Gastrocnemius medialis (tissue), 4 donors: ENCODE data around the gene MAPK1. TPM values are rescaled to one million over a fixed set of nuclear protein-coding genes. Genes with fewer than 3 reads are reported as not detected.
A peak's percentile ranks its signal among the peaks of the same experiment; 100 is the strongest.

Experiments
- ATAC-seq, 2 donors: fragments of 150-250 bp; one replicate each; pipeline ENCODE4 v1.9.1; 2016
- DNase-seq, 2 donors: peaks; one replicate each; pipeline ENCODE4 v3.0.0-alpha.2; 2019
- H3K27ac ChIP-seq, 4 donors: fragments of 200-600 bp; sonication (generic); 1 replicate in 1 of 4; 2 replicates in 3 of 4; pipeline ENCODE4 v1.5.1; 2016 to 2018; ENCODE audit warnings: mild to moderate bottlenecking in 2 of 4, moderate library complexity in 1 of 4
- H3K27me3 ChIP-seq, 3 donors: fragments of 200-600 bp; sonication (generic) in 2 of 3; 1 replicate in 1 of 3; 2 replicates in 2 of 3; pipeline versions ENCODE4 v1.5.1 to v1.6.0; 2016 to 2019; ENCODE audit warnings: mild to moderate bottlenecking in 1 of 3, moderate library complexity in 1 of 3
- H3K36me3 ChIP-seq, 2 donors: fragments of 200-600 bp; sonication (generic) in 1 of 2; one replicate each; pipeline ENCODE4 v1.5.1; 2017 to 2018
- H3K4me1 ChIP-seq, 2 donors: fragments of 200-600 bp; sonication (generic) in 1 of 2; one replicate each; pipeline ENCODE4 v1.5.1; 2016 to 2017; ENCODE audit warnings: mild to moderate bottlenecking in 2 of 2
- H3K4me3 ChIP-seq, 4 donors: fragments of 200-600 bp; sonication (generic) in 3 of 4; 1 replicate in 1 of 4; 2 replicates in 3 of 4; pipeline ENCODE4 v1.5.1; 2016 to 2019; ENCODE audit warnings: mild to moderate bottlenecking in 2 of 4
- H3K9me3 ChIP-seq, 3 donors: fragments of 200-600 bp; sonication (generic) in 2 of 3; 1 replicate in 1 of 3; 2 replicates in 2 of 3; pipeline ENCODE4 v1.5.1; 2016 to 2019
- CTCF ChIP-seq, 5 experiments: fragments of 450-650 bp in 3 of 5; fragments of 200-600 bp in 2 of 5; sonication (generic) in 2 of 5; IDR thresholded peaks in 4 of 5; conservative IDR thresholded peaks in 1 of 5; 1 replicate in 4 of 5; 2 replicates in 1 of 5; pipeline ENCODE4 v1.5.1; 2016 to 2019; ENCODE audit warnings: antibody characterized with exemption in 5 of 5, mild to moderate bottlenecking in 3 of 5, moderate library complexity in 3 of 5
- POLR2A ChIP-seq, 2 donors: fragments of 450-650 bp; IDR thresholded peaks; one replicate each; pipeline ENCODE4 v1.6.1; 2017; ENCODE audit warnings: antibody characterized with exemption in 2 of 2, mild to moderate bottlenecking in 2 of 2, moderate library complexity in 2 of 2
- in situ Hi-C, 4 donors: fragments of 200-750 bp; cut with MboI; loops; one replicate each; pipeline versions ENCODE4 v1.15.0 to v1.8.0; 2017; ENCODE audit warnings: low sequenced_read_pairs in 4 of 4
- intact Hi-C: fragments of 100-400 bp; cut with DNase I; formaldehyde crosslinking; loops from one replicate; pipeline ENCODE4 v1.15.1; 2023; ENCODE audit warnings: low total_unique reads
- total RNA-seq, 4 donors: library from RNA; depleted of rRNA; stranded (reverse); fragments of >200 nt; gene quantifications; one replicate each; pipeline versions ENCODE4 v1.1.0 to v1.2.3, GENCODE V29; 2016

Gene MAPK1
- total RNA-seq, 4 donors from 2014 or later: 39.8 to 79.5 (median 57.2) TPM

- ATAC-seq: peak; percentile 72 to 74
Observed at GRCh38 chr22:21714059-21714770, 153.2 kb downstream of the MAPK1 start.

GRCh38 chr22:21713428-21714058, 153.9 kb downstream of the MAPK1 start:
- peak; percentile 3 to 7 for ATAC-seq
- Histone ChIP-seq H3K4me1 (peaks cover 27 to 44% of the 10 kb centered on the region in 2 donors), H3K27me3 (no peaks in the 10 kb centered on the region), H3K4me3 (peak overlapping the region in 2 of 4 donors; percentile 4 to 16), H3K27ac (peak overlapping the region; percentile 75 to 82 (median 81)), H3K36me3 (peaks cover 0 to 9% of the 10 kb centered on the region in 2 donors), H3K9me3 (no peaks in the 10 kb centered on the region)
- in situ Hi-C loops (loop anchor here (5.0 to 10.0 kb wide), 3 partner anchors 221 to 231 kb away; no protein-coding TSS in a partner anchor), intact Hi-C loops (loop anchor here (1.0 to 5.0 kb wide), 6 partner anchors 22 to 239 kb away; partner anchors contain the start of genes MAPK1, PPM1F and YPEL1)
- DNase-seq: peak in 1 of 2 donors; percentile 36
- peak in 1 of 5 experiments; percentile 17 for TF ChIP-seq CTCF (IDR thresholded peaks at IDR 0.05 in 4 of 5, conservative IDR thresholded peaks at IDR 0.05 in 1 of 5)
- TF ChIP-seq POLR2A (IDR thresholded peaks at IDR 0.05): no peak

More at GRCh38 chr22:21714059-21714770, 153.2 kb downstream of the MAPK1 start:
- H3K27ac ChIP-seq: peak overlapping the region; percentile 75 to 82 (median 81)
- H3K4me3 ChIP-seq: no peak overlapping the region
- peaks cover 24 to 39% of the 10 kb centered on the region in 2 donors for H3K4me1 ChIP-seq
- H3K36me3 ChIP-seq: peaks cover 0 to 4% of the 10 kb centered on the region in 2 donors
- peak; percentile 83 to 90 for DNase-seq
- intact Hi-C loops: loop anchor here (1.0 to 5.0 kb wide), 4 partner anchors 21 to 153 kb away; partner anchors contain the start of genes MAPK1 and YPEL1
- in situ Hi-C loops: loop anchor here (5.0 to 10.0 kb wide), 3 partner anchors 221 to 231 kb away; no protein-coding TSS in a partner anchor
- H3K9me3 ChIP-seq: no peaks in the 10 kb centered on the region
- TF ChIP-seq POLR2A (IDR thresholded peaks at IDR 0.05): peak in 1 of 2 donors; percentile 33
- no peak for TF ChIP-seq CTCF (IDR thresholded peaks at IDR 0.05 in 4 of 5, conservative IDR thresholded peaks at IDR 0.05 in 1 of 5)
- no peaks in the 10 kb centered on the region for H3K27me3 ChIP-seq

- TF ChIP-seq CTCF (IDR thresholded peaks at IDR 0.05 in 4 of 5, conservative IDR thresholded peaks at IDR 0.05 in 1 of 5) (peak; percentile 74 to 78 (median 77)), POLR2A (IDR thresholded peaks at IDR 0.05) (no peak)
- Histone ChIP-seq H3K4me1 (peaks cover 33 to 50% of the 10 kb centered on the region in 2 donors), H3K9me3 (no peaks in the 10 kb centered on the region), H3K4me3 (peak overlapping the region in 2 of 4 donors; percentile 4 to 16), H3K36me3 (peaks cover 0 to 9% of the 10 kb centered on the region in 2 donors), H3K27ac (peak overlapping the region; percentile 75 to 82 (median 81)), H3K27me3 (no peaks in the 10 kb centered on the region)
- intact Hi-C loops: loop anchor here (1.0 to 5.0 kb wide), 4 partner anchors 124 to 240 kb away; partner anchors contain the start of gene PPM1F
- ATAC-seq (peak; percentile 63 to 71), DNase-seq (peak; percentile 42 to 62)
- in situ Hi-C loops: loop anchor here (5.0 to 10.0 kb wide), 3 partner anchors 222 to 232 kb away; no protein-coding TSS in a partner anchor
Observed at GRCh38 chr22:21712751-21713427, 154.6 kb downstream of the MAPK1 start.

- H3K27ac ChIP-seq: no peak overlapping the region
- no peaks in the 10 kb centered on the region for H3K9me3 ChIP-seq
- intact Hi-C loops: loop anchor here (2.0 to 5.0 kb wide), 3 partner anchors 125 to 241 kb away; partner anchors contain the start of gene PPM1F
- peaks cover 0 to 9% of the 10 kb centered on the region in 2 donors for H3K36me3 ChIP-seq
- TF ChIP-seq POLR2A (IDR thresholded peaks at IDR 0.05): no peak
- no peak for TF ChIP-seq CTCF (IDR thresholded peaks at IDR 0.05 in 4 of 5, conservative IDR thresholded peaks at IDR 0.05 in 1 of 5)
- in situ Hi-C loops: loop anchor here (5.0 to 10.0 kb wide), 3 partner anchors 223 to 233 kb away; no protein-coding TSS in a partner anchor
- no peaks in the 10 kb centered on the region for H3K27me3 ChIP-seq
- ATAC-seq (no peak), DNase-seq (no peak)
- H3K4me1 ChIP-seq: peaks cover 43 to 57% of the 10 kb centered on the region in 2 donors
- H3K4me3 ChIP-seq: no peak overlapping the region
Observed at GRCh38 chr22:21711851-21712250, 155.6 kb downstream of the MAPK1 start.
